ENCODE data around the gene LZTS2. TPM values are rescaled to one million over a fixed set of nuclear protein-coding genes. Genes with fewer than 3 reads are reported as not detected.
"Not testable (repeated sequence)": the region's sequence is repeated elsewhere in the genome, so short reads cannot be mapped to it uniquely, and the experiment has no call there.

Gene LZTS2
- total RNA-seq, 4 donors from 2014 or later = 51.5 to 123 (median 85.2) TPM

GRCh38 chr10:101031128-101031795 lies 31.7 kb downstream of the LZTS2 start, which contains the start of the genes PDZD7 and SFXN3:
Gene PDZD7, minus strand, starts transcription at chr10:101031129. Its CDS starts 910 bp downstream, at chr10:101030219.
Gene SFXN3, plus strand, starts transcription at chr10:101031234. Its CDS starts 3,461 bp downstream, at chr10:101034695.
- Histone ChIP-seq H3K27ac (peak within 1 kb of the TSS; percentile 94 to 98), H3K27me3 (no peaks in the 10 kb centered on the region), H3K4me1 (peaks cover 0 to 10% of the 10 kb centered on the region in 2 donors), H3K4me3 (peak within 1 kb of the TSS; percentile 61 to 73), H3K9me3 (no peaks in the 10 kb centered on the region), H3K36me3 (no peaks in the 10 kb centered on the region)
- DNase-seq = peak; percentile 96
- TF ChIP-seq CTCF (IDR thresholded peaks at IDR 0.05) (peak in 1 of 4 experiments; percentile 23), POLR2A (IDR thresholded peaks at IDR 0.05) (peak; percentile 68 to 82)
- intact Hi-C loops (cut with DNase I; ENCODE audit: low total_unique reads) = no loop called here

- intact Hi-C loops (cut with DNase I; ENCODE audit: low total_unique reads) = no loop called here
- H3K36me3 ChIP-seq = no peaks in the 10 kb centered on the region
- no peaks in the 10 kb centered on the region for H3K9me3 ChIP-seq
- H3K27ac ChIP-seq = peak overlapping the region; percentile 94 to 98
- peak overlapping the region; percentile 61 to 73 for H3K4me3 ChIP-seq
- H3K4me1 ChIP-seq = peaks cover 0 to 10% of the 10 kb centered on the region in 2 donors
- no peaks in the 10 kb centered on the region for H3K27me3 ChIP-seq
- peak; percentile 69 to 78 for DNase-seq
- TF ChIP-seq POLR2A (IDR thresholded peaks at IDR 0.05) (peak; percentile 72 to 84), CTCF (IDR thresholded peaks at IDR 0.05) (no peak)
Measured at GRCh38 chr10:101031796-101032636, 32.4 kb downstream of the LZTS2 start.

- peak overlapping the region; percentile 94 to 98 for H3K27ac ChIP-seq
- H3K9me3 ChIP-seq = no peaks in the 10 kb centered on the region
- intact Hi-C loops (cut with DNase I; ENCODE audit: low total_unique reads) = no loop called here
- peak; percentile 60 to 72 for DNase-seq
- H3K27me3 ChIP-seq = no peaks in the 10 kb centered on the region
- no peak for TF ChIP-seq POLR2A (IDR thresholded peaks at IDR 0.05)
- no peak for TF ChIP-seq CTCF (IDR thresholded peaks at IDR 0.05)
- H3K36me3 ChIP-seq = no peaks in the 10 kb centered on the region
- H3K4me1 ChIP-seq = peaks cover 0 to 10% of the 10 kb centered on the region in 2 donors
- peak overlapping the region; percentile 61 to 73 for H3K4me3 ChIP-seq
Measured at GRCh38 chr10:101032637-101033224, 33.1 kb downstream of the LZTS2 start.

- H3K4me3 ChIP-seq = no peak overlapping the region
- no peaks in the 10 kb centered on the region for H3K36me3 ChIP-seq
Measured at GRCh38 chr10:101033276-101033675, 33.7 kb downstream of the LZTS2 start.

GRCh38 chr10:101034404-101034803 lies 34.8 kb downstream of the LZTS2 start:
- H3K27me3 ChIP-seq; H3K4me3 ChIP-seq; H3K36me3 ChIP-seq; H3K9me3 ChIP-seq; DNase-seq; intact Hi-C loops (cut with DNase I; ENCODE audit: low total_unique reads); H3K27ac ChIP-seq: not testable (repeated sequence)
- peaks cover 0 to 10% of the 10 kb centered on the region in 2 donors for H3K4me1 ChIP-seq

More at GRCh38 chr10:101033276-101033675, 33.7 kb downstream of the LZTS2 start:
- no peaks in the 10 kb centered on the region for H3K27me3 ChIP-seq
- H3K9me3 ChIP-seq = no peaks in the 10 kb centered on the region
- H3K27ac ChIP-seq = peak overlapping the region; percentile 94 to 98
- intact Hi-C loops (cut with DNase I; ENCODE audit: low total_unique reads) = no loop called here
- DNase-seq = no peak
- TF ChIP-seq POLR2A (IDR thresholded peaks at IDR 0.05) (no peak), CTCF (IDR thresholded peaks at IDR 0.05) (no peak)
- peaks cover 0 to 10% of the 10 kb centered on the region in 2 donors for H3K4me1 ChIP-seq

Data from uterus (tissue), 4 donors.